Thyroid gland (tissue), 4 donors: ENCODE measurements around the gene CCL13.

ENCODE experiments used
- POLR2A ChIP-seq, 2 donors: fragments of 450-650 bp; IDR thresholded peaks; one replicate each; pipeline ENCODE4 v1.6.1; 2017; ENCODE audit warnings: antibody characterized with exemption in 2 of 2, mild to moderate bottlenecking in 2 of 2, moderate library complexity in 1 of 2
- TF ChIP-seq, protein P1 (sequence below), 6 experiments: fragments of 200-600 bp in 3 of 6; fragments of 450-650 bp in 3 of 6; sonication (generic) in 3 of 6; IDR thresholded peaks; one replicate each; pipeline ENCODE4 v1.5.1; 2016 to 2019; ENCODE audit warnings: antibody characterized with exemption in 6 of 6, mild to moderate bottlenecking in 2 of 6, inconsistent platforms in 1 of 6, moderate library complexity in 1 of 6

DNA sequence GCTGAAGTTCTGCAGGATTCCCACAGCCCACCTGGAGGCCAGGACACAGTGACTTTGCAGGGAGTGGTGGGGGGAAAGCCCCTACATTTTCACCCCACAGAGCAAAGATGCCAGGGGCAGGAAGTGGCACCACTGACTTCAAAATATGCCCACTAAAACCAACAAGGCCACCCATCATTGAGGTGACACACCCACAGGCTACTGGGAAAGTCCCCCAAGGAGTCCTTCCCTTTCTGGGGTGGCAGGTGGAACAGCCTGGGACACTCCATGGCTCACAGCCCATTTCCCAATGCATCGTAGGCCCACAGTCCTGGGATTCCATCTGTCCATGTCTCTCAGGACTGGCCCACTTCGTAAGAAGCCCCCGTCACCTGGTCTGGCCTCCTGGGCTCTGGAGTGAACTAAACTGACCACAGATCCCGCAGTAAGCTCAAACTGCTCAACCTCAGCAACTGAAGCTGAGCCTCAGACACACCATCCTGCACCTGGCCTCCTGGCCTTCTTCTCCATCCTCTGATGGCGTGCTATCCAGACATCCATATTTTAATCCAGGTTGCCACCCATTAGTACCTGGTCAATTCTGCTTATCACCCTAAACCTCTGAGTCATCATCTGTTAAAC is 14.2 kb downstream of the CCL13 start:
- TF ChIP-seq, protein P1, sequence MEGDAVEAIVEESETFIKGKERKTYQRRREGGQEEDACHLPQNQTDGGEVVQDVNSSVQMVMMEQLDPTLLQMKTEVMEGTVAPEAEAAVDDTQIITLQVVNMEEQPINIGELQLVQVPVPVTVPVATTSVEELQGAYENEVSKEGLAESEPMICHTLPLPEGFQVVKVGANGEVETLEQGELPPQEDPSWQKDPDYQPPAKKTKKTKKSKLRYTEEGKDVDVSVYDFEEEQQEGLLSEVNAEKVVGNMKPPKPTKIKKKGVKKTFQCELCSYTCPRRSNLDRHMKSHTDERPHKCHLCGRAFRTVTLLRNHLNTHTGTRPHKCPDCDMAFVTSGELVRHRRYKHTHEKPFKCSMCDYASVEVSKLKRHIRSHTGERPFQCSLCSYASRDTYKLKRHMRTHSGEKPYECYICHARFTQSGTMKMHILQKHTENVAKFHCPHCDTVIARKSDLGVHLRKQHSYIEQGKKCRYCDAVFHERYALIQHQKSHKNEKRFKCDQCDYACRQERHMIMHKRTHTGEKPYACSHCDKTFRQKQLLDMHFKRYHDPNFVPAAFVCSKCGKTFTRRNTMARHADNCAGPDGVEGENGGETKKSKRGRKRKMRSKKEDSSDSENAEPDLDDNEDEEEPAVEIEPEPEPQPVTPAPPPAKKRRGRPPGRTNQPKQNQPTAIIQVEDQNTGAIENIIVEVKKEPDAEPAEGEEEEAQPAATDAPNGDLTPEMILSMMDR (IDR thresholded peaks at IDR 0.05): no peak
- no peak for TF ChIP-seq POLR2A (IDR thresholded peaks at IDR 0.05)
